A673 (cell line): ENCODE measurements around the gene CIZ1. TPM values are rescaled to one million over a fixed set of nuclear protein-coding genes. Genes with fewer than 3 reads are reported as not detected.

ENCODE experiments used
- BruUV-seq: library from RNA; stranded (reverse); fragments of 400-500 nt; replicated peaks from 2 replicates; lab custom pipeline; 2021; lab: Mats Ljungman, UMichigan
- CTCF ChIA-PET: fragments of 300-600 bp; sonication (Branson Sonifier 250); formaldehyde crosslinking; loops from one replicate; lab custom pipeline; 2022; ENCODE audit warnings: antibody characterized with exemption; lab: Charles Lee
- POLR2A ChIA-PET: fragments of 300-600 bp; sonication (Branson Sonifier 250); formaldehyde crosslinking; loops from one replicate; lab custom pipeline; 2022; ENCODE audit warnings: antibody characterized with exemption; ENCODE audit not compliant: low non-redundant PET; lab: Charles Lee
- DNase-seq: peaks from one replicate; pipeline ENCODE4 v3.0.0-alpha.2; 2015; ENCODE audit warnings: low spot score
- H3K27ac ChIP-seq: fragments of 200-600 bp; sonication (generic); 2 replicates; pipeline ENCODE4 v1.5.1; 2016; ENCODE audit warnings: mixed run types, low read depth, mild to moderate bottlenecking, mixed read lengths, antibody characterized with exemption, low read length; ENCODE audit not compliant: poor library complexity, severe bottlenecking
- H3K27me3 ChIP-seq: fragments of 200-600 bp; sonication (generic); replicated peaks from 2 replicates; pipeline ENCODE4 v1.6.1; 2017; ENCODE audit warnings: mixed run types, low read depth, mild to moderate bottlenecking, mixed read lengths, antibody characterized with exemption, low read length; ENCODE audit not compliant: insufficient read depth, poor library complexity
- H3K36me3 ChIP-seq: fragments of 200-600 bp; sonication (generic); 2 replicates; pipeline ENCODE4 v1.6.1; 2016; ENCODE audit warnings: mixed run types, mild to moderate bottlenecking, mixed read lengths, antibody characterized with exemption, low read length; ENCODE audit not compliant: insufficient read depth, poor library complexity, severe bottlenecking
- H3K4me1 ChIP-seq: fragments of 200-600 bp; sonication (generic); 2 replicates; pipeline ENCODE4 v1.6.1; 2017; ENCODE audit warnings: mixed run types, mild to moderate bottlenecking, mixed read lengths, antibody characterized with exemption, low read length; ENCODE audit not compliant: insufficient read depth, poor library complexity, severe bottlenecking
- H3K4me3 ChIP-seq: fragments of 200-600 bp; sonication (generic); 2 replicates; pipeline ENCODE4 v1.5.1; 2016; ENCODE audit warnings: low read depth, mixed run types, mild to moderate bottlenecking, mixed read lengths, low read length; ENCODE audit not compliant: poor library complexity, severe bottlenecking
- H3K9me3 ChIP-seq: fragments of 200-600 bp; sonication (generic); 2 replicates; pipeline ENCODE4 v1.6.1; 2016; ENCODE audit warnings: mixed run types, low read depth, mild to moderate bottlenecking, mixed read lengths, antibody characterized with exemption, low read length; ENCODE audit not compliant: poor library complexity, severe bottlenecking
- CTCF ChIP-seq: fragments of 300-800, 200-600 bp; sonication (generic); conservative IDR thresholded peaks from 2 replicates; pipeline ENCODE4 v1.5.1; 2017; ENCODE audit warnings: low read depth, mild to moderate bottlenecking, antibody characterized with exemption, low read length, moderate library complexity, mixed read lengths
- EZH2 ChIP-seq: fragments of 200-600 bp; sonication (generic); IDR thresholded peaks from 2 replicates; pipeline ENCODE4 v1.6.1; 2017; ENCODE audit warnings: borderline replicate concordance, low read depth, mild to moderate bottlenecking, mixed read lengths, antibody characterized with exemption, low read length; ENCODE audit not compliant: poor library complexity, severe bottlenecking
- intact Hi-C: fragments of 100-400 bp; cut with micrococcal nuclease; formaldehyde crosslinking; loops from one replicate; pipeline ENCODE4 v1.10.0; 2022; ENCODE audit not compliant: unreplicated experiment
- total RNA-seq: library from RNA; stranded (reverse); gene quantifications from 2 replicates; pipeline ENCODE4 v1.2.3, GENCODE V29; 2021

The CIZ1 gene
- total RNA-seq, 1 experiment from 2014 or later: 158 TPM

DNA sequence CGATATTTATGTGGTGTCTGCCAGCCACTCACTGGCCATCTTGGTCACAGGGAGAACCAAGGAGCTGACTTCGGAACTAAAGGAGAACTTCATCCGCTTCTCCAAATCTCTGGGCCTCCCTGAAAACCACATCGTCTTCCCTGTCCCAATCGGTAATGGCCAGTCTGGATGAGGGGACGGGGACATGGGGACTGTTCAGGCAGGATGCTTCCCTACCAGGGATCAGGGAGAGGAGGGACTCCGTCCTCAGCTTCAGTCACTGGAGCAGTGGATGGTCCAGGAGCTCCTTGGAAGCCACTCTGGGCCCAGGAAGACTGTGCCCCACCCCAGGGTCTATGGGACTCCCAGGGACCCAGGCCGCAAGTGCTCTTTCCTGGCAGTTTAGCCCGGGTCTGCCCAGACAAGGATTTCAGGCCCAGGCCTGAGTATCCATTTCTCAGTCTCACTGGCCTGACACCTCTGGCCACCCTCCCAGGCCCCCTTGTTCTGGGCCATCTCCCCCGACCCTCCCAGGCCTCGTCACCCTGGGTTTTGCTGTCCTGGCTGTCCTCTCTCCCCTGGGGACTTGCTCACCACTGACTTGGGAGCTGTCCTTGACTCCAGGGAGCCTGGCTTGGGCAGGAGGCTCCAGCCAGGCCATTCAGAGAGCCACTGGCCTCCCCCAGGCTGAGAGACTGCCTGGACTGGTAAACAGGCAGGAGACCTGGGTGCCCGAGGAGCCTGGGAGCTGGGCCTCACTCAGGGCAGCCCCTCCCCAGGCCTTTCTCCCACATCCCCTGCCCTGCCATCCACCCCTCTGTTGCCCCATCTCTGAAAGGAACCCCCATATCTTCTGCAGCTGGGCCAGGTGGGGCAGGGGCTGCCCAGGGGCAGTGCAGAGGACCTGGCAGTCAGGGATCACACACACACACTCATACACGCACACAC is 39.0 kb downstream of the CIZ1 start:
- BruUV-seq: no TSS peak

DNA sequence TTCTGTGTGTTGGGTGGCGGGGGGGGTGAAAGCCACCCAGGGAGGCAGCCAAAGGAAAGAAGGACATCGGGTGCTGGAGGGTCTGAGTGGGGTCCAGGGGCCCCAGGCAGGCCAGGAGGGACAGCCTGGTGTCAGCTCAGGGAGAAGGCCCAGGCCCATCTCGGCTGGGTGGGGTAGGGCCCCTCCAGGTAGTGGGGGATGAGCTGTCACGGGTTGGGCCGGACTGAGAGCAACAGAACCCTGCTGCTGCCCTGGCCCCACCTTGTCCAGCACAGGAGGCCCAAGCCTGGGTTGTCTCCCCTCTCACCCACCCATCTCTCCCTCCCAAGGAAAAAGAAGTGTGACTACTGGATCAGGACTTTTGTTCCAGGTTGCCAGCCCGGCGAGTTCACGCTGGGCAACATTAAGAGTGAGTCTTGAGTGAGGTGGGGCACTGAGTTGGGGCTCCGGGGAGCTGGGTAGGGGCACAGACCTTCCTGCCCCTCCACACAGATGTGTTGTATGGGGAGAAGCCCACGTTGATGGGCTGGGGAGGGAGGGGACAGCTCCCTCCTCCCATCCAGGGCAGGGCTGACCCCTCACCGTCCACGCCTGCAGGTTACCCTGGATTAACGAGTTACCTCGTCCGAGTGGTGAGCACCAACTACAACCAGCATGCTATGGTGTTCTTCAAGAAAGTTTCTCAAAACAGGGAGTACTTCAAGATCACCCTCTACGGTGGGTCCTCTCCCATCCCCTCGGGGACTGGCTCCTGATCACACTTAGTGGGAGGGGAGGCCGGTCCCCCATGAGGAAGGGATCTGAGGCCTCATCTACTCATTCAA is 39.9 kb downstream of the CIZ1 start:
- intact Hi-C loops: no loop called here
- TF ChIP-seq EZH2: no peak
- TF ChIP-seq CTCF: no peak
- no peaks in the 10 kb centered on the region for H3K4me1 ChIP-seq
- no peak overlapping the region for H3K4me3 ChIP-seq
- no peaks in the 10 kb centered on the region for H3K27me3 ChIP-seq
- DNase-seq: no peak
- no peak overlapping the region for H3K27ac ChIP-seq
- no TSS peak for BruUV-seq
- CTCF ChIA-PET: no interaction called here
- H3K36me3 ChIP-seq: no peaks in the 10 kb centered on the region
- no peaks in the 10 kb centered on the region for H3K9me3 ChIP-seq
- POLR2A ChIA-PET: interaction anchor here (0.6 kb wide), 1 partner anchor 43 kb away, joined by 6 read pairs; no protein-coding TSS in a partner anchor

More for the DNA sequence above, 39.0 kb downstream of the CIZ1 start:
- no peak for DNase-seq
- Histone ChIP-seq H3K9me3 (no peaks in the 10 kb centered on the region), H3K4me3 (no peak overlapping the region), H3K4me1 (no peaks in the 10 kb centered on the region), H3K27ac (no peak overlapping the region), H3K27me3 (no peaks in the 10 kb centered on the region), H3K36me3 (no peaks in the 10 kb centered on the region)
- TF ChIP-seq EZH2: no peak
- no peak for TF ChIP-seq CTCF
- intact Hi-C loops: no loop called here
- POLR2A ChIA-PET: no interaction called here
- CTCF ChIA-PET: no interaction called here

GRCh38 chr9:128150594-128151308 is 40.6 kb downstream of the CIZ1 start:
- Histone ChIP-seq H3K4me3 (no peak overlapping the region), H3K9me3 (no peaks in the 10 kb centered on the region), H3K27me3 (no peaks in the 10 kb centered on the region), H3K4me1 (no peaks in the 10 kb centered on the region), H3K27ac (no peak overlapping the region), H3K36me3 (no peaks in the 10 kb centered on the region)
- ChIA-PET POLR2A (interaction anchor here (0.6 kb wide), 1 partner anchor 42 kb away, joined by 6 read pairs; no protein-coding TSS in a partner anchor), CTCF (no interaction called here)
- BruUV-seq: no TSS peak
- DNase-seq: no peak
- TF ChIP-seq CTCF: peak; percentile 54; the same call in 1 of the 2 replicates
- no peak for TF ChIP-seq EZH2
- intact Hi-C loops: no loop called here
